SU-DHL-6 (cell line): ENCODE measurements around the gene EGLN2.
A peak's percentile ranks its signal among the peaks of the same experiment; 100 is the strongest.

Experiments
- H2AFZ ChIP-seq: fragments of 200-600 bp; sonication (generic); 2 replicates; pipeline ENCODE4 v1.6.1; 2014; ENCODE audit warnings: low read depth, mild to moderate bottlenecking, moderate library complexity, mixed read lengths, antibody characterized with exemption, low read length; ENCODE audit not compliant: severe bottlenecking
- H3F3A ChIP-seq: fragments of 200-600 bp; shearing (Covaris generic); 2 replicates; pipeline ENCODE4 v1.6.0; 2016; ENCODE audit warnings: antibody characterized with exemption, mild to moderate bottlenecking; ENCODE audit not compliant: insufficient read depth
- H3K27ac ChIP-seq: fragments of 200-600 bp; sonication (generic); 2 replicates; pipeline ENCODE4 v1.5.1; 2016; ENCODE audit warnings: low read depth, mild to moderate bottlenecking, low read length, moderate library complexity, mixed read lengths
- H3K27me3 ChIP-seq: fragments of 200-600 bp; sonication (generic), shearing (Covaris generic); 2 replicates; pipeline ENCODE4 v1.6.0; 2014; ENCODE audit warnings: mild to moderate bottlenecking, low read length
- H3K36me3 ChIP-seq: fragments of 200-600 bp; sonication (generic); 2 replicates; pipeline ENCODE4 v1.6.1; 2014; ENCODE audit warnings: mild to moderate bottlenecking, low read length, mixed read lengths
- H3K4me2 ChIP-seq: fragments of 300-600, 200-600 bp; shearing (Covaris generic), sonication (generic); 2 replicates; pipeline ENCODE4 v1.6.0; 2014; ENCODE audit warnings: low read length, low read depth, mild to moderate bottlenecking; ENCODE audit not compliant: poor library complexity, severe bottlenecking
- H3K4me3 ChIP-seq: fragments of 200-600 bp; sonication (generic); 2 replicates; pipeline ENCODE4 v1.5.1; 2014; ENCODE audit warnings: antibody characterized with exemption, low read length, mild to moderate bottlenecking, mixed read lengths; ENCODE audit not compliant: insufficient read depth, poor library complexity, severe bottlenecking
- H3K79me2 ChIP-seq: fragments of 200-600 bp; sonication (generic); 2 replicates; pipeline ENCODE4 v1.6.1; 2014; ENCODE audit warnings: mild to moderate bottlenecking, low read length, moderate library complexity; ENCODE audit not compliant: insufficient read depth
- H3K9ac ChIP-seq: fragments of 200-600 bp; sonication (generic); 2 replicates; pipeline ENCODE4 v1.7.0; 2014; ENCODE audit warnings: mild to moderate bottlenecking, low read length
- H3K9me2 ChIP-seq: fragments of 200-600 bp; sonication (generic); replicated peaks from 2 replicates; pipeline ENCODE4 v1.6.1; 2014; ENCODE audit warnings: low read length; ENCODE audit not compliant: insufficient read depth
- H3K9me3 ChIP-seq: fragments of 200-600 bp; sonication (generic); 2 replicates; pipeline ENCODE4 v1.6.1; 2014; ENCODE audit warnings: low read length, mixed read lengths; ENCODE audit not compliant: insufficient read depth
- H4K20me1 ChIP-seq: fragments of 200-600 bp; sonication (generic); 2 replicates; pipeline ENCODE4 v1.6.1; 2014; ENCODE audit warnings: low read depth, mild to moderate bottlenecking, antibody characterized with exemption, low read length, moderate library complexity, mixed read lengths
- CTCF ChIP-seq: fragments of 200-600 bp; sonication (generic); IDR thresholded peaks from one replicate; pipeline ENCODE4 v1.5.1; 2017; ENCODE audit warnings: antibody characterized with exemption, mild to moderate bottlenecking, low read length, moderate library complexity; ENCODE audit not compliant: insufficient read depth, poor library complexity, severe bottlenecking
- EZH2phosphoT487 ChIP-seq: fragments of 200-600 bp; sonication (generic), shearing (Covaris generic); conservative IDR thresholded peaks from 2 replicates; pipeline ENCODE4 v1.6.1; 2018; ENCODE audit warnings: mild to moderate bottlenecking, antibody characterized with exemption, low read length, moderate library complexity, mixed read lengths

The EGLN2 gene

GRCh38 chr19:40800997-40801377, 2.0 kb downstream of the EGLN2 start:
- Histone ChIP-seq H4K20me1 (no peaks in the 10 kb centered on the region), H3K9me2 (no peaks in the 10 kb centered on the region), H2AFZ (no peak overlapping the region), H3K9ac (peak overlapping the region; percentile 95), H3K4me3 (peak overlapping the region; percentile 29), H3K9me3 (no peaks in the 10 kb centered on the region), H3K27me3 (no peaks in the 10 kb centered on the region), H3K36me3 (no peaks in the 10 kb centered on the region), H3F3A (peaks cover 15% of the 10 kb centered on the region), H3K27ac (no peak overlapping the region), H3K4me2 (peak overlapping the region; percentile 83), H3K79me2 (peaks cover 58% of the 10 kb centered on the region)
- TF ChIP-seq CTCF (no peak), EZH2phosphoT487 (no peak)

GRCh38 chr19:40801426-40802299, 2.7 kb downstream of the EGLN2 start:
- no peaks in the 10 kb centered on the region for H3K9me2 ChIP-seq
- peak overlapping the region; percentile 29 for H3K4me3 ChIP-seq
- H3K9me3 ChIP-seq, result no peaks in the 10 kb centered on the region
- H3K9ac ChIP-seq, result peak overlapping the region; percentile 95
- peaks cover 15% of the 10 kb centered on the region for H3F3A ChIP-seq
- H3K4me2 ChIP-seq, result peak overlapping the region; percentile 83
- peak overlapping the region; percentile 60 for H3K27ac ChIP-seq
- H2AFZ ChIP-seq, result no peak overlapping the region
- TF ChIP-seq CTCF (no peak), EZH2phosphoT487 (no peak)
- H3K79me2 ChIP-seq, result peaks cover 65% of the 10 kb centered on the region
- no peaks in the 10 kb centered on the region for H3K27me3 ChIP-seq
- H3K36me3 ChIP-seq, result no peaks in the 10 kb centered on the region
- H4K20me1 ChIP-seq, result no peaks in the 10 kb centered on the region

- Histone ChIP-seq H3K36me3 (no peaks in the 10 kb centered on the region), H4K20me1 (no peaks in the 10 kb centered on the region), H3K9me2 (no peaks in the 10 kb centered on the region), H3K27me3 (no peaks in the 10 kb centered on the region), H3K9me3 (no peaks in the 10 kb centered on the region), H3K27ac (peak overlapping the region; percentile 60), H3K4me3 (peak overlapping the region; percentile 8), H3K4me2 (peak overlapping the region; percentile 83), H3K9ac (peak overlapping the region; percentile 95), H3F3A (peaks cover 12% of the 10 kb centered on the region), H2AFZ (no peak overlapping the region), H3K79me2 (peaks cover 71% of the 10 kb centered on the region)
- TF ChIP-seq EZH2phosphoT487, result no peak
- TF ChIP-seq CTCF, result no peak
Observed at GRCh38 chr19:40802300-40803169, 3.5 kb downstream of the EGLN2 start.
